ENCODE data around the gene PLCB2. TPM values are rescaled to one million over a fixed set of nuclear protein-coding genes. Genes with fewer than 3 reads are reported as not detected.

The PLCB2 gene
- total RNA-seq, 2 donors from 2014 or later, result 17.7 to 32.4 TPM

DNA sequence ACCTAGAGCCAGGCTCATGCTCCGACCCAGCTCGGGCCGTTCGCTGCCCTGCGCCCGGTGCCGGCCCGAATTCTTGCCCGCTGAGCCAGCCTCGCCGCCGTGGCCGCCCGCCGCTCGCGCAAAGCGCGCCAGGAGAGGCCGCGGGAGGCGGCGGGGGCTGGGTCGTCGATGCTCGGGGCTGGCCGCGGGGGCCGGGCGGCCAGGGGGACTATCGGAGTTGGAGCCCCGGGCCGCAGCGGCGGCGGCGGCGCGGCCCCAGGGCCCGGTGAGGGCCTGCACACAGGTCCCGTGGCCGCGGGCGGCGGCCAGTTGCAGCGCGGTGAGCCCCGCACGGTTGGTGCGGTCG, 26.0 kb downstream of the PLCB2 start:
- no peaks in the 10 kb centered on the region for H3K9me3 ChIP-seq
- peak overlapping the region; percentile 66 for H3K4me3 ChIP-seq

DNA sequence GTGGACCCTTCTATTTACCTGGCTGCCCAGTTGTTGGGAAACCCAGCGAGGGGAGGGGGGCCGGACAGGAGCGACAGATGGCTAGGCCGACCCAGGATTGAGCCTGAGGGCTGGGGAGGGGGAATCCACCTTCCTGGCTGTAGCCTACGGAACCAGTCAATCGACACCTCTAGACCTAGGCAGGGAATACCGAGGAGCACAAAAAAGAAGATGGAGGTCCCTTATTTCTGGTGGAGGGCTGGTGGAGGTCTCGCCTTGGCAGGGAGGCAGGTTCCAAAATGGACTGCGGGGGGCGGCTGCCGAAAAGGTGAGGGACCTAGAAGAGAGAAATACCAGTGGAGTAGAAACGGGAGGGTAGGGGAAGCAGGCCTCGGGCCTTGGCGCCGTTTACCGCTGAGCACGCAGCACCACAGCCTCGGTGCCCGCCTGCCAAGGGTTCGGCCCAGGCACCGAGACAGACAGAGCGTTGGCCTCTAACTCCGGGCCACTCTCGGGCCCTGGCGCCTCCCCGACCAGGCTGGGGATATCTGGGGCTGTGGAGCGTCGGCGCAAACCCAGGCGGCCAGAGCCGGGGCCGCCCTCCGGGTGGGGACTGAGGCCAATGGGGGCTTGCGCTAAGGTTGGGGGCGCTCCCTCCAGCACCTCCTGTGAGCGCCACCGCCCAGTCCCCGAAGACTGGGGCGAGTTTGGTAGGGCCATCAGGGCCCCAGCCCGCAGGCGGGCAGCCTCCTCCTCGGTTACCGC, 26.5 kb downstream of the PLCB2 start:
- peak overlapping the region; percentile 66 for H3K4me3 ChIP-seq
- peaks cover 15% of the 10 kb centered on the region for H3K27me3 ChIP-seq (replicated peaks; ENCODE audit: insufficient read depth)

More for the DNA sequence above, 26.0 kb downstream of the PLCB2 start:
- H3K27me3 ChIP-seq (replicated peaks; ENCODE audit: insufficient read depth), result peaks cover 15% of the 10 kb centered on the region
- TF ChIP-seq, protein P1, sequence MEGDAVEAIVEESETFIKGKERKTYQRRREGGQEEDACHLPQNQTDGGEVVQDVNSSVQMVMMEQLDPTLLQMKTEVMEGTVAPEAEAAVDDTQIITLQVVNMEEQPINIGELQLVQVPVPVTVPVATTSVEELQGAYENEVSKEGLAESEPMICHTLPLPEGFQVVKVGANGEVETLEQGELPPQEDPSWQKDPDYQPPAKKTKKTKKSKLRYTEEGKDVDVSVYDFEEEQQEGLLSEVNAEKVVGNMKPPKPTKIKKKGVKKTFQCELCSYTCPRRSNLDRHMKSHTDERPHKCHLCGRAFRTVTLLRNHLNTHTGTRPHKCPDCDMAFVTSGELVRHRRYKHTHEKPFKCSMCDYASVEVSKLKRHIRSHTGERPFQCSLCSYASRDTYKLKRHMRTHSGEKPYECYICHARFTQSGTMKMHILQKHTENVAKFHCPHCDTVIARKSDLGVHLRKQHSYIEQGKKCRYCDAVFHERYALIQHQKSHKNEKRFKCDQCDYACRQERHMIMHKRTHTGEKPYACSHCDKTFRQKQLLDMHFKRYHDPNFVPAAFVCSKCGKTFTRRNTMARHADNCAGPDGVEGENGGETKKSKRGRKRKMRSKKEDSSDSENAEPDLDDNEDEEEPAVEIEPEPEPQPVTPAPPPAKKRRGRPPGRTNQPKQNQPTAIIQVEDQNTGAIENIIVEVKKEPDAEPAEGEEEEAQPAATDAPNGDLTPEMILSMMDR (IDR thresholded peaks at IDR 0.05), result no peak
- peaks cover 3 to 34% of the 10 kb centered on the region in 2 donors for H3K4me1 ChIP-seq (ENCODE audit: control insufficient read depth in 1 of 2, low read depth in 2 of 2)
- H3K36me3 ChIP-seq, result no peaks in the 10 kb centered on the region
- no peak overlapping the region for H3K27ac ChIP-seq
- DNase-seq (ENCODE audit: low spot score) (no peak), ATAC-seq (ENCODE audit: insufficient number of reproducible peaks, low FRiP score, low read depth) (no peak)

DNA sequence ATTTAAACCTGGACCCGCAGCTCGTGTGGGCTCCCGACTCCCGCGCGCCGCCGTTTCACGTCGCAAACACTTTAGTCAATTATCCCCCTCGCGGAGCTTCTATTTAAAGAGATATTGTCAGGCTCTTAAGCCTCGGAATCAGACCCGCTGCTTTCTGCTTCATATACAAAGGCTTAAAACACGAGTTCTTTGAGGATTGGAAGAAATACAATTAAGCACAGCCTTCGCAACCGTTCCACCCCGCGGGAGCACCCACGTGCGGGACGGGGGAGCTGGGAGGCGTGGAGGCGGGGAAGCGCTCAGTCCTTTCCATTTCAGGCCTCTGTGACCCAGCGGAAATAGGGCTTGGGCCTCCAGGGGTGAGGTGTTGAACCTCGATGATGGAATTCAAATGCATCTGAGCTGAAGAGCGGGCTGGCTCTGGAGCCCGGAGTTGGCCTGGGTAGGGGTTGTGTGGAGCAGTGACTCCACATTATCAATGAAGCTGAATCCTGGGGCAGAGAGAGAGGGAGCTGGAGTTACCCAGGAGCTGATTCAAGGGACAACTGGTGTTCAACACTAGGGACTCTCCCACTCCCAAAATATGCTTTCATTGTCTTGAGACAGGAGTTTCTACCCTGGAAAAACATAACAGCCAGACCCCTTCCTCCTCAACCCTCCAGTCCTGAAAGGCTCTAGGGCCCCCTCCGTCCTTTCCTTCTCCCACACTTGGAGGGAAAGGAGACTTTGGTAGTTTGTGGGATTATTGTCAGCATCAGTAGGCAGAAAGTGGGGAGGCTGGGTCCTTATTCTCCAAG, 27.3 kb downstream of the PLCB2 start:
- H3K9me3 ChIP-seq, result no peaks in the 10 kb centered on the region
- ATAC-seq (ENCODE audit: insufficient number of reproducible peaks, low FRiP score, low read depth), result no peak
- H3K4me3 ChIP-seq, result no peak overlapping the region
- H3K36me3 ChIP-seq, result no peaks in the 10 kb centered on the region
- peaks cover 15% of the 10 kb centered on the region for H3K27me3 ChIP-seq (replicated peaks; ENCODE audit: insufficient read depth)
- TF ChIP-seq, protein P1 (IDR thresholded peaks at IDR 0.05), result no peak
- no peak for DNase-seq (ENCODE audit: low spot score)
- peaks cover 3 to 34% of the 10 kb centered on the region in 2 donors for H3K4me1 ChIP-seq (ENCODE audit: control insufficient read depth in 1 of 2, low read depth in 2 of 2)
- peak overlapping the region in 1 of 2 donors; percentile 11 for H3K27ac ChIP-seq

More for the DNA sequence above, 26.5 kb downstream of the PLCB2 start:
- Histone ChIP-seq H3K36me3 (no peaks in the 10 kb centered on the region), H3K9me3 (no peaks in the 10 kb centered on the region), H3K27ac (no peak overlapping the region), H3K4me1 (ENCODE audit: control insufficient read depth in 1 of 2, low read depth in 2 of 2) (peaks cover 3 to 34% of the 10 kb centered on the region in 2 donors)
- TF ChIP-seq, protein P1 (IDR thresholded peaks at IDR 0.05), result no peak
- ATAC-seq (ENCODE audit: insufficient number of reproducible peaks, low FRiP score, low read depth) (no peak), DNase-seq (ENCODE audit: low spot score) (no peak)

DNA sequence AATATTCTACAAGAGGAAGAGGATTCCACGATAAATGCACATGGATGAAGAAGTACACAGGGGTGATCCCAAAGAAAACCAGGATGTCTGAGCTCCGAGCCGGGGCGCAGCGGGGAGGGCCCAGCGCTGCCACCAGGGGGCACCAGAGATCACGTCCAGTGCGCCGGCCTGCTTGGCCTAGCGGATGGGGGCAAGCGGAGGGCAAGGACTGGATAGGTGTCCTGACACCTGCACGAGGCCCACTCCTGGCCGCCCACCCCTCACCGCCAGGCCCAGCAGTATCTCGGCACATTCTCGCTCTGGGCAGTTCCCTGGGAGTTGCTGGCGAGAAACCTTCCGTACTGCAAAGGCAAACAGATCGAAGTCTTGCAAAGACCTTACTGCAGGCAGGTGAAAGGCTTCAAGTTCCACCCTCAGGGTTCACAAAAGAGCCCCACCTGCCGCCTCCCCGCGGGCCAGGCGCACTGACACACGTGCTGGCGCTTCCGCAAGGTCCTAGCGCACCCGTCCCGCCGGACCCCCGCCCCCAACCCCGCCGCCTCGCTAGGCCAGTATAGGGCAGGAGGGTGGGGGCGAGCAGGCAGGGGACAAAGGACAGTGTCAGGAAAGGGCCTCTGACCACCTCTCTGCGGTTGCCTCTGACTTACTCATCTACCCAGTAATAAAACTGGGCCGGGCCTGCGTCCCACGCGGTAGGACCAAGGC, 28.1 kb downstream of the PLCB2 start:
- Histone ChIP-seq H3K36me3 (no peaks in the 10 kb centered on the region), H3K4me1 (ENCODE audit: control insufficient read depth in 1 of 2, low read depth in 2 of 2) (peaks cover 3 to 34% of the 10 kb centered on the region in 2 donors), H3K9me3 (no peaks in the 10 kb centered on the region), H3K4me3 (no peak overlapping the region), H3K27ac (no peak overlapping the region), H3K27me3 (replicated peaks; ENCODE audit: insufficient read depth) (peaks cover 15% of the 10 kb centered on the region)
- ATAC-seq (ENCODE audit: insufficient number of reproducible peaks, low FRiP score, low read depth) (no peak), DNase-seq (ENCODE audit: low spot score) (no peak)
- TF ChIP-seq, protein P1 (IDR thresholded peaks at IDR 0.05), result peak; percentile 98

DNA sequence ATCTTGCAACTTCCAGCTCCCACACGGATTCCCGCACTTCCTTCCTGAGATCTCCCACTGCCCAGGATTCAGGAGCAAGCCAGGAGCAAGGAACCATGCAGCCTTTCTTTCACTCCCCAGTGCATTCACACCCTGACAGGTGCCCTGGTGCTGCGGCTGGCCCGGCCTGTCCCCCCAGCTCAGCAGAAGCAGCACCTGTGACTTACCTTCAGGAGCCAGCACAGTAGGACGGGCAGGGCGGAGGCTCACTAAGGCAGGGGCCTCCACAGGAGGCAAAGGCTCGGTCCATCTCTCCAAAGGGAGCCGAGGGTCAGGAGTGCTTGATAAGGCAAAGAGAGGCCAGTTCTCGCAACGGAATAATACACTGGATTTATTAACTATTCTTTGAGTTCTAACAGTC, 29.7 kb downstream of the PLCB2 start:
- peaks cover 15% of the 10 kb centered on the region for H3K27me3 ChIP-seq (replicated peaks; ENCODE audit: insufficient read depth)
- H3K9me3 ChIP-seq, result no peaks in the 10 kb centered on the region
- TF ChIP-seq, protein P1 (IDR thresholded peaks at IDR 0.05), result no peak
- H3K4me1 ChIP-seq (ENCODE audit: control insufficient read depth in 1 of 2, low read depth in 2 of 2), result peaks cover 2 to 30% of the 10 kb centered on the region in 2 donors
- H3K4me3 ChIP-seq, result no peak overlapping the region
- no peaks in the 10 kb centered on the region for H3K36me3 ChIP-seq
- no peak overlapping the region for H3K27ac ChIP-seq
- ATAC-seq (ENCODE audit: insufficient number of reproducible peaks, low FRiP score, low read depth) (no peak), DNase-seq (ENCODE audit: low spot score) (no peak)

Data from thoracic aorta (tissue), 2 donors.